Loucy (cell line): ENCODE data around the gene CNDP2.

ENCODE experiments used
- CTCF ChIP-seq: fragments of 200-600 bp; sonication (generic); conservative IDR thresholded peaks from 2 replicates; pipeline ENCODE4 v1.5.1; 2014; ENCODE audit warnings: mild to moderate bottlenecking, antibody characterized with exemption, low read length
- EZH2phosphoT487 ChIP-seq: fragments of 200-600 bp; IDR thresholded peaks from 2 replicates; pipeline ENCODE4 v1.6.1; 2018; ENCODE audit warnings: antibody characterized with exemption, mild to moderate bottlenecking, moderate library complexity, borderline replicate concordance

- TF ChIP-seq CTCF (no peak), EZH2phosphoT487 (no peak)
Measured at GRCh38 chr18:74562131-74562730, 66.1 kb downstream of the CNDP2 start.
